SU-DHL-6 (cell line): ENCODE data around the gene ADAT1.

Experiments
- CTCF ChIP-seq: fragments of 200-600 bp; sonication (generic); IDR thresholded peaks from one replicate; pipeline ENCODE4 v1.5.1; 2017; ENCODE audit warnings: antibody characterized with exemption, mild to moderate bottlenecking, low read length, moderate library complexity; ENCODE audit not compliant: insufficient read depth, poor library complexity, severe bottlenecking
- EZH2phosphoT487 ChIP-seq: fragments of 200-600 bp; sonication (generic), shearing (Covaris generic); conservative IDR thresholded peaks from 2 replicates; pipeline ENCODE4 v1.6.1; 2018; ENCODE audit warnings: mild to moderate bottlenecking, antibody characterized with exemption, low read length, moderate library complexity, mixed read lengths

- no peak for TF ChIP-seq CTCF
- no peak for TF ChIP-seq EZH2phosphoT487
Measured at GRCh38 chr16:75614066-75614897, 8.8 kb downstream of the ADAT1 start.
